Kidney (tissue), 14 donors: Measurements from ENCODE around the gene PWWP2B. TPM values are rescaled to one million over a fixed set of nuclear protein-coding genes. Genes with fewer than 3 reads are reported as not detected.

ENCODE experiments used
- DNase-seq, 5 donors: peaks; one replicate each; pipeline ENCODE4 v3.0.0-alpha.2; 2013 to 2020
- FAIRE-seq: peaks from 2 replicates; lab custom pipeline; 2012; peaks lifted over from hg19 to GRCh38; lab: Jason Lieb, UNC
- H3K27ac ChIP-seq, 2 donors: one replicate each; pipeline ENCODE4 v1.7.0; 2013; ENCODE audit warnings: low read depth in 2 of 2, low read length in 2 of 2, inconsistent platforms in 1 of 2
- H3K27me3 ChIP-seq: one replicate; pipeline ENCODE4 v1.7.1; 2013; ENCODE audit warnings: low read length, inconsistent platforms; ENCODE audit not compliant: control insufficient read depth, insufficient read depth
- H3K36me3 ChIP-seq, 3 donors: one replicate each; pipeline versions ENCODE4 v1.7.0 to v1.7.1; 2013; ENCODE audit warnings: low read length in 3 of 3, control low read depth in 1 of 3, inconsistent platforms in 1 of 3; ENCODE audit not compliant: insufficient read depth in 3 of 3, control insufficient read depth in 2 of 3
- H3K4me1 ChIP-seq, 3 donors: one replicate each; pipeline versions ENCODE4 v1.7.0 to v1.7.1; 2013; ENCODE audit warnings: low read length in 3 of 3, inconsistent platforms in 1 of 3, low read depth in 1 of 3; ENCODE audit not compliant: control insufficient read depth in 2 of 3, insufficient read depth in 2 of 3
- H3K4me3 ChIP-seq, 3 donors: one replicate each; pipeline versions ENCODE4 v1.7.0 to v1.8.1; 2013; ENCODE audit warnings: low read length in 3 of 3, control low read depth in 1 of 3, inconsistent platforms in 1 of 3
- H3K9ac ChIP-seq, 3 donors: one replicate each; pipeline versions ENCODE4 v1.7.0 to v1.7.1; 2013; ENCODE audit warnings: low read length in 3 of 3, control low read depth in 1 of 3, inconsistent platforms in 1 of 3
- H3K9me3 ChIP-seq, 3 donors: one replicate each; pipeline versions ENCODE4 v1.7.0 to v1.7.1; 2013; ENCODE audit warnings: low read length in 3 of 3, control low read depth in 1 of 3, inconsistent platforms in 1 of 3; ENCODE audit not compliant: control insufficient read depth in 2 of 3, insufficient read depth in 1 of 3
- CTCF ChIP-seq: IDR thresholded peaks from 3 replicates; pipeline ENCODE4 v1.5.1; 2012; ENCODE audit warnings: mild to moderate bottlenecking, moderate library complexity, borderline replicate concordance; ENCODE audit not compliant: insufficient read depth; ENCODE audit errors: extremely low read depth
- intact Hi-C: fragments of 100-400 bp; cut with DNase I; formaldehyde crosslinking; loops from one replicate; pipeline ENCODE4 v1.11.1; 2022
- polyA plus RNA-seq: library from polyadenylated mRNA; stranded (reverse); fragments of 350-450 nt; fragmentation: Illumina TruSeq; extraction: RNeasy Lipid Tissue Mini Kit (QIAGEN cat#74804); gene quantifications from one replicate; pipeline ENCODE4 v1.2.3, GENCODE V29; 2014; ENCODE audit warnings: low read depth, low replicate concordance; ENCODE audit not compliant: insufficient read depth
- total RNA-seq: library from RNA; stranded (reverse); fragmentation: NEBNext Ultra II Directional; extraction: Animal tissue kit (Norgen Biotek cat#: 25700); gene quantifications from one replicate; pipeline ENCODE4 v1.2.1, GENCODE V29; 2021
- donor health status: control.
- donor health status: control.
- donor health status: control.
- donor health status: control.
- donor health status: control.
- donor health status: DM: yes; HTN: yes; CAD: no.
- donor health status: Normal renal cell carcinoma (clear cell type).

PWWP2B gene
- total and polyA plus RNA-seq, 2 donors from 2014 or later: 12.9 to 24.3 TPM

DNA sequence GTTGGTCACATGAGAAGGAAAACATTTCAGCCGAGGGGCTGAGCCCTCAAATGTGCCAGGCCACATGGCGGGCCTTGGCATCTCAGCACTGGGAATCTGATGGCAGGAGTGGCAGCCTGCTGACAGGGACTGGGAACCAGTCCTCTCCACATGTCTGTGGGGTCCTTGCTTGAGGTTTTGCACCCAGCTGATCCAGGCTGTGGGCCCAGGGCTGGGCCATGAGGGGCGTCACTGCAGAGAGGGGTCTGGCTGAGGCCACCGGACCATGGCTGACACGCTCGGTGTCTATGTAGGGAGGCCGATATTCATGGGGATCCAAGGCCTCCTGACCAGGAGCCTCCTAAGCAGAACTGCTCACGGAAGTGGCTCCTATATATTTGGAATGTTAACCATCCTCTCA, 31.0 kb upstream of the PWWP2B start:
- no peak overlapping the region for H3K9ac ChIP-seq
- FAIRE-seq (no peak), DNase-seq (peak in 2 of 5 donors; percentile 20 to 33)
- no peaks in the 10 kb centered on the region for H3K27me3 ChIP-seq
- peaks cover 0 to 8% (median 2%) of the 10 kb centered on the region in 3 donors for H3K36me3 ChIP-seq
- H3K4me3 ChIP-seq: no peak overlapping the region
- TF ChIP-seq CTCF: no peak
- intact Hi-C loops: no loop called here
- H3K4me1 ChIP-seq: no peaks in the 10 kb centered on the region
- H3K9me3 ChIP-seq: no peaks in the 10 kb centered on the region
- H3K27ac ChIP-seq: no peak overlapping the region

DNA sequence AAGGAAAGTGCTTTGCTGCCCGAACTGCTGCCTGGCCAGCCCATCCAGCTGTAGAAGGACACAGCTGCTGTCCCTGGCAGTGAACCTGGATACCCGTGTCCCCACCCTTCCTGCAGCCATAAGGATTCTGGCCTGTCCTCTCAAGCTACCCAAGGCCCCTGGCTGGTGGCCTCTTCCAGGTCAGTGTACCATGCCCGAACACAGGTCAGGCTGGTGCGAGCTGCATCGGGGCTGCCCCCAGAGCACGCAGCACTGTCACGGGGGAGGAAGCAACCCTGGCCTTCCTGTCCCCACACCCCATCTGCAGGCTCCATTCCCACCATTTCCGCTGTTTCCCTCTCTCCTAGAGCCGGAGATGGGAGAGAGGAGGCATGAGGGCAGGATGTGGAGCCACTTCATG, 30.5 kb upstream of the PWWP2B start:
- no peak for FAIRE-seq
- Histone ChIP-seq H3K27ac (no peak overlapping the region), H3K4me1 (no peaks in the 10 kb centered on the region), H3K9me3 (no peaks in the 10 kb centered on the region), H3K9ac (no peak overlapping the region), H3K4me3 (no peak overlapping the region), H3K27me3 (no peaks in the 10 kb centered on the region), H3K36me3 (peaks cover 0 to 8% (median 2%) of the 10 kb centered on the region in 3 donors)
- no peak for TF ChIP-seq CTCF
- intact Hi-C loops: no loop called here
- peak in 1 of 5 donors; percentile 60 for DNase-seq

GRCh38 chr10:132368391-132368790, 28.6 kb upstream of the PWWP2B start:
- Histone ChIP-seq H3K4me1 (no peaks in the 10 kb centered on the region), H3K9me3 (no peaks in the 10 kb centered on the region), H3K36me3 (peaks cover 0 to 8% (median 2%) of the 10 kb centered on the region in 3 donors), H3K27ac (no peak overlapping the region), H3K4me3 (no peak overlapping the region), H3K9ac (no peak overlapping the region), H3K27me3 (no peaks in the 10 kb centered on the region)
- DNase-seq (no peak), FAIRE-seq (no peak)
- intact Hi-C loops: no loop called here
- TF ChIP-seq CTCF: no peak
